HG02798 (cell line): ENCODE results near the gene VILL.
"Not testable (repeated sequence)": the region's sequence is repeated elsewhere in the genome, so short reads cannot be mapped to it uniquely, and the experiment has no call there.

Experiments
- ATAC-seq: cut with Tn5 transposase; IDR thresholded peaks from one replicate; pipeline ENCODE4 v1.9.1; 2021; ENCODE audit warnings: mild to moderate bottlenecking; ENCODE audit not compliant: unreplicated experiment, poor library complexity

The VILL gene

GRCh38 chr3:37963016-37963415, 27.6 kb upstream of the VILL start:
- ATAC-seq = no peak

DNA sequence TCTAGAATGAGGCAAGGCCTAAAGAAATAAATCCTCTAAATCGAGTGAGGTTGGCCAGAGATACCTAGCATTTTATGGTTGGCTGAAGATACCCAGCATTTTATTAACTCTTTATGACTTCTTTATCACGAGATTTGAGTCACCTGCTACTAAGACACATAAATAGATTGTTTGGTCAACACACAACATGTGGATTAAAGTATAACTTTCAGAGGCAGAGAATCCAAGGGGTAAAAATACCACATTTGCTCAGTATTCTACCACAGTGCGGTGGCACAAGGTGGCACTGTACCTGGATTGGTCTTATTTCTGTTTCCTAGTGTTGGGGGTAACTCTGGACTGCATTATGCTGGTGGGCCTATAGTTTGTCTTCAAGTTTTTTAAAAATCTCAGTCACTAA, 27.0 kb upstream of the VILL start:
- no peak for ATAC-seq

- ATAC-seq = no peak
Measured at GRCh38 chr3:37964146-37964545, 26.4 kb upstream of the VILL start.

- no peak for ATAC-seq
Measured at GRCh38 chr3:37964716-37965115, 25.9 kb upstream of the VILL start.

DNA sequence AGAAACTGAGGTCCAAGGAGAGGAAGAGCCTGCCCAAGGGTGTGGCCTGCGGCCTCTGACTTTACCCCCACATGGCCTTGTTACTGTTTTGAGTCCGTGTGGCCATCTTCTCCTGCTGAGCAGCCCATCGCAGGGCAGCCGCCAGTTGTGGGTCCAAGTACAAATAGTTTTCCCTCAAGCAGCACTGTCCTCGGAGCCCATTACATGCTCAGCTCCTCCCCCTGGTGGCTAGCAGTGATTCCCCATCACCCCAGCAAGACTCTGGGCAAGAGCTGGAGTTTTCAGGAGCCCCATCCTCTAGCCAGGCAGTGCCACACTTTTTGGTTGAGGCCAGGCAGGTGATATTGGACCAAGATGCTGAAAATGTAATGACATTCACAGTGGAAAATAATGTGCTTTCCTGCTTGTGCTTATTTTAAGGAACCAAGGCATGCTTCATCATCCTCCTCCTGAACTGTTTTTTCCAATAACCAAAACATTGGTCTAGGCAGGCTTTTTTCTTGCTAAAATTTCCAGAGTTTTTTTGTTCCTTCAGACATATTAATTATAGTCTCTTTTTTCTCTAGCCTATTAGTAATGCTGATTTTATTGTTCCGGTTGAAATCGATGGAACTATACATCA, 23.2 kb upstream of the VILL start:
- peak; percentile 85 for ATAC-seq

DNA sequence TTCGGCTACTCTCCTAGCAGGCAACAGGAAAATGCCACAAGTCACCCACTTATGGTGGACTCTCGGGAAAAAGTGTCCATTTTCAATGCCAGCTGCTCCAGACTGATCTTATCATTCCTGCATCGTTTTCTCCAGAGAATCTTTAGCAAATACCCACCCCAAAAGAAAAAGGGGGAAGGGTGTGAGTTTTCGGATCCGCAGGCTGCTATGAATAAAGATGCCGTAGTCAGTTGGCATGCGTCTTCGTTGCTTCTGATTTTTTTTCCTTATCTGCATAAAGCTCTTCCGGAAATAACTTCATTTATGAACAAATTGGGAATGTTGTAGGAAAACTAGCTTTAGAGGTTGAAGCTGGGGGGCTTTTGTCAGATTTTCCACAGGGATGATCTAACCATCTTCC, 22.4 kb upstream of the VILL start:
- no peak for ATAC-seq

DNA sequence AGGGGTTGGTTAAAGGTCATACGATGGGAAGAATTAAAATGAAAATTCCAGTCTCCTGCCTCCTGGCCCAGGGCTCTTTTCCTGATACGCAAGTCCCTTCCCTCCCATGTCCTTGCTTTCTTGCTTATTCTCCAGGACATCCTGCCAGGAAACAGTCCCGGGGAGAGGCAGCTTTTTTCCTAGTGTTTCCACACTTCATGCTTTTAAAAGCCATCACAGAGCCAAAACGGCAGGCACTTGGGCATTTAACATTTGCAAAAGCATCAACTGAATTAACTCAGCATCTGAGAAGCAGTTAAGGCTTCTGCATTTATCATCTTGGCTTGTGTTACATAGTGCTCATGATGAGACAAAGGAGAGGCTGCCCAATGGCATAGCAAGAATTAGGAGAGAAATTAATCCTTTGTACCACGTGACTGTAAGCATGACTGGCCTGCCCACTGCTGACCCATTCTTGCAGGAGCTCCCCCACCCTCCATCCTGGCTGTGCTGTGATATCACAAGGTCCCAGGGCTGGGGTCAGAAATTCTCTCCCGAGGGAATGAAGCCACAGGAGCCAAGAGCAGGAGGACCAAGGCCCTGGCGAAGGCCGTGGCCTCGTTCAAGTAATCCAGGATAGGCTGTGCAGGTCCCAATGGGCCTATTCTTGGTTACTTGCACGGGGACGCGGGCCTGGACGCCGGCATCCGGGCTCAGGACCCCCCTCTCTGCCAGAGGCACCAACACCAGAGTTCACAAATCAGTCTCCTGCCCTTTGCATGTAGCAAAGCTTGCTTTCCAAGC, 21.6 kb upstream of the VILL start:
- no peak for ATAC-seq

DNA sequence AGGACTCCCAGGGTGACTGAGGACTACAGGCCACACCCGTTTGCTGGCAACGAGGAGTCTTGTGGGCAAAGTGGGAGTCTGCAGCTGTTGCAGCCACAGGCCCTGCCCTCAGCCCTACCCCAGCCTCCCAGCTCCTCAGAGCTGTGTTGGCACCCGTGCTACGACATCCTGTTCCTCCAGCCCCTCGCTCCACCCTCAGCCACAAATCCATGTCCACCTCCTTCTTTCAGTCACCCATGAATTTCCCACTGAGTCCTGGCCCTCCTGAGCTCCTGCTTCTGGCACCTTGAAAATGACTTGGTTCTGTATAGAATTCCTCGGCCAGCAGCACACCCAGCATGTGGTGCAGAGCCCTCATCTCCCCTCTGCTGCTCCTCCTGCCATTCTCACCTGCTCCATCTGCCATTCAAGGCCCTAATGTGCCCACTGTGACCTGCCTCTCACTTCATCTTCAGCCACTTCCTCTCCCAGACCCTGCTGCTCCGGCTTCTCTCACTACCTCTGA, 20.9 kb upstream of the VILL start:
- no peak for ATAC-seq

- ATAC-seq = no peak
Measured at GRCh38 chr3:37970802-37971201, 19.8 kb upstream of the VILL start.

DNA sequence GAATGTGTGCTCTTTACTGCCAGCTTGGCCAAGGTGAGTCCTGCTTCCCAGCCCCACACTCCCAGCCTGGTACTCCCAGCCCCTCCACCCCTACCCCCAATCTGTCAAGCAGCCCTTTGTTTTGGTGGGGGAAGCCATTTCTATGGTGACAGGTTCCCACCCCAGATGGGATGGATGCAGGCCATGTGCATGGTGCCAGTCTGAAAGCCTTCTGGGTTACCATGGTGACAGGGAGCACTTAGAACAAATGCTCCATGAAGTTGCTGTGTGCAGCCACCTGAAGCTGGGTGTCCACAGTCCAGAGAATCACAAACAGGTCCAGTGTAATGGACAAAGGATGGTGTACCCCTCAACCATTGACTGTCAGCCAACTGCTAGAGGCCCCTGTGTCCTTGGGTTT, 19.1 kb upstream of the VILL start:
- ATAC-seq = no peak

GRCh38 chr3:37972056-37972455, 18.5 kb upstream of the VILL start:
- ATAC-seq = not testable (repeated sequence)

DNA sequence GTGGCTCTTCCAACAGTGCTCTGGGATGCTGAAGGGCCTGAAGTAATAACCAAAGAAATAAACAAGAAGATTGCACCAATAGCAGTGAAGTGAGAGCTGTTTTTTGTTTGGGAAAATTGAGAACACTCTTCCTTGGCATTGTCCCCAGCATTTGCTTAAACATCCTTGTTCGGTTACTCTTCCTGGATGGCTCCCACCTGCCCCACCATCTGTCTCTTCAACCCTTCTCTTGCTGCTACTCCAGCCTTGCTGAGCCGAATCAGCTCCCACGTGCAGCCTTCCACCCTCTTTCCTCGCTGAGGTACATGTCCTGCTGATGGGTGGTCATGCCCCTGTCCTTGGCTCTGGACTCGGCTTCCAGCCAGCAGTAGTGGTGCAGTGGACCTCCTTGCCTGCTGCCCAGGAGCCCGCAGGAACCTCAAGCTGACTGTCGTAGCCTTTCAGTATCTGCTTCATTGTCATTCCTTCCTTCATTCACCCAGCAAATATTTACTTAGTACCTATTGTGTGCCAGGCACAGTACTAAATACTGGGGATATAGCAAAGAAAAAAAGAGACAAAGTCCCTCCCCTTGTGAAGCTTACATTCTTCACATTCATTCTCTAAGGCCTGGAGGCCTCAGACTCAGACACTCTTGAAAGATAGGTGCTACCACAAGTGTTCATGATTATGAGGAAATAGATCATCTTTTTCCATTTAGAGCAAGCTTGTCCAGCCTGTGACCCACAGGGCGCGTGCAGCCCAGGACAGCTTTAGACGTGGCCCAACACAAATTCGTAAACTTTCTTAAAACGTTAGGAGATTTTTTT, 17.1 kb upstream of the VILL start:
- no peak for ATAC-seq

- peak; percentile 93 for ATAC-seq
Measured at GRCh38 chr3:37974121-37975083, 16.2 kb upstream of the VILL start.

GRCh38 chr3:37979541-37980461, 10.8 kb upstream of the VILL start:
- no peak for ATAC-seq

DNA sequence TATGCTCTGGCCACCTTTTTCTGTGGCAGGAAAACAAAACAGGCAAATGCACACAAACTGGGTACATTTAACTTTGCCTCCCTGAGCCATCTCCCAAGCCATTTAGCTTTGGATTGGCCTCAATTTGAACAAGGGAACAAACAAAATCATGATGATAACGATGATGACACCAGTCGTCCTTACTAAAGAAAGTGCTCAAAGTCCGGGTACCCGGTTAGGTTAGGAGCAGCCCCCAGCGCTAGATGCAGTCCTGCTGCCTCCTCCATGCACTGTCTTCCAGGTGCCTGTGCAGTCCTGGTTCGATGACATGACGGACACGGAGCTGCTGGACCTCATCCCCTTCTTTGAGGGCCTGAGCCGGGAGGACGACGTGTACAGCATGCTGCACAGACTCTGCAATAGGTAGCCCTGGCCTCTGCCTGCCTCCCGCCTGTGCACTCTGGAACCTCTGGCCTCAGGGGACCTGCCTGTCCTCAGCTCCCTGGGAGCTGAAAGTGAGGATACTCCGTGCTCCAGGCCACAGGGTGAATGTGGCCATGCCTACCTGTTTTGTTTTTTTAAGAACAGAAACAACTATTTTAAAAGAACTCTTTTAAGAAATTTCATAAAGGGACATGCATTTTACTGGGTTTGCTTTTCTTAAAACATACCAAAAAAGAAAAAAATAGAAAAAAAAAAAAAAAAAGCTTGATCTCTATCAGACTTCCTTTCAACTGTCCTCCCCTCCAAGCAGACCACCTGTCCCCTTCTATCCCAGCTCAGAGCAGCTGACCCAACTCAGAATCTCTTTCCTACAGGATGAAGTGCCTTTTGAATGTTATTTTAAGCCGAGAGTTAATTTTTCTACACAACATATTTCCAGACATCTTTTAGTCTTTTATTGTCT, 9.9 kb upstream of the VILL start:
- ATAC-seq = no peak

GRCh38 chr3:37981348-37981664, 9.3 kb upstream of the VILL start:
- ATAC-seq = no peak

GRCh38 chr3:37982331-37982730, 8.3 kb upstream of the VILL start:
- ATAC-seq = no peak

GRCh38 chr3:37984051-37984450, 6.5 kb upstream of the VILL start:
- ATAC-seq = no peak
